Glomerular visceral epithelial cell (primary cell): Measurements from ENCODE around the gene ZDHHC19.
"Not testable (repeated sequence)": the region's sequence is repeated elsewhere in the genome, so short reads cannot be mapped to it uniquely, and the experiment has no call there.

ENCODE experiments used
- DNase-seq: peaks from one replicate; pipeline ENCODE4 v3.0.0-alpha.2; 2016; ENCODE audit errors: extremely low spot score

ZDHHC19 gene

DNA sequence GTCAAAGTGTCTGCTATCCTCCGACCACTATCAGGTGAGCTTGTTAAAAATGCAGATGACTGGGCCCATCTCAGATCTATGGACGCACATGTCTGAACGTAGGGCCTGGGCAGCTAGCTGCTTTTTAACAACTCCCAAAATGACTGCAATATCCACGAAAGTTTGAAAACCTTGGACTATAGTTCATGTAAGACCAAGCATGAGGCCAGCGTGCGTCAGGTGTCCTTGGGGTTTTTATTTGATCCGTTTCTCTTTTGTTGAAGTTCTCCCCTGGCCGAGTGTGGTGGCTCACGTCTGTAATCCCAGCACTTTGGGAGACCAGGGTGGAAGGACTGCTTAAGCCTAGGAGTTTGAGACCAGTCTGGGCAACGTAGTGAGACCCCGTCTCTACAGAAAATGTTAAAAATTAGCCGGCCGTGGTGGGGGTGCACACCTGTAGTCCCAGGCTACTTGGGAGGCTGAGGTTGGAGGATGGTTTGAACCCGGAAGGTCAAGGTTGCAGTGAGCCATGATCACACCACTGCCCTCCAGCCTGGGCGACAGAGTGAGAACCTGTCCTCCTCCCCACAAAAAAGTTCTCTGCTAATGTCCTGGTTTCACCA is 14.7 kb upstream of the ZDHHC19 start:
- DNase-seq: no peak

GRCh38 chr3:196225086-196225485 is 13.9 kb upstream of the ZDHHC19 start:
- no peak for DNase-seq

- no peak for DNase-seq
Measured at GRCh38 chr3:196222876-196223595, 11.8 kb upstream of the ZDHHC19 start.

DNA sequence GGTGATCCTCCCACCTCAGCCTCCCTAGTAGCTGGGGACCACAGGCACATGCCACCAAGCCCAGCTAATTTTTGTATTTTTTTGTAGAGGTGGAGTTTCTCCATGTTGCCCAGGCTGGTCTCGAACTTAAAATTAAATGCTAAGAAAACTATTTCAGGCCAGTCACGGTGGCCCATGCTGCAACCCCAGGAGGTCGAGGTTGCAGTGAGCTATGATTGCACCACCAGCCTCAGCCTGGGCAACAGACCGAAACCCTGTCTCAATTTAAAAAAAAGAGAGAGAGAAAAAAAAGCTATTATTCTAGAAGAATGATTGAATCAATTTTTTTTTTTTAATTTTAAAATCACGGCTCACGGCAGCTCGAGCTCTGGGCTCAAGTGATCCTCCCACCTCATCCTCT is 9.8 kb upstream of the ZDHHC19 start:
- DNase-seq: no peak

GRCh38 chr3:196220587-196220986 is 9.4 kb upstream of the ZDHHC19 start:
- no peak for DNase-seq

- no peak for DNase-seq
Measured at GRCh38 chr3:196219970-196220311, 8.7 kb upstream of the ZDHHC19 start.

DNA sequence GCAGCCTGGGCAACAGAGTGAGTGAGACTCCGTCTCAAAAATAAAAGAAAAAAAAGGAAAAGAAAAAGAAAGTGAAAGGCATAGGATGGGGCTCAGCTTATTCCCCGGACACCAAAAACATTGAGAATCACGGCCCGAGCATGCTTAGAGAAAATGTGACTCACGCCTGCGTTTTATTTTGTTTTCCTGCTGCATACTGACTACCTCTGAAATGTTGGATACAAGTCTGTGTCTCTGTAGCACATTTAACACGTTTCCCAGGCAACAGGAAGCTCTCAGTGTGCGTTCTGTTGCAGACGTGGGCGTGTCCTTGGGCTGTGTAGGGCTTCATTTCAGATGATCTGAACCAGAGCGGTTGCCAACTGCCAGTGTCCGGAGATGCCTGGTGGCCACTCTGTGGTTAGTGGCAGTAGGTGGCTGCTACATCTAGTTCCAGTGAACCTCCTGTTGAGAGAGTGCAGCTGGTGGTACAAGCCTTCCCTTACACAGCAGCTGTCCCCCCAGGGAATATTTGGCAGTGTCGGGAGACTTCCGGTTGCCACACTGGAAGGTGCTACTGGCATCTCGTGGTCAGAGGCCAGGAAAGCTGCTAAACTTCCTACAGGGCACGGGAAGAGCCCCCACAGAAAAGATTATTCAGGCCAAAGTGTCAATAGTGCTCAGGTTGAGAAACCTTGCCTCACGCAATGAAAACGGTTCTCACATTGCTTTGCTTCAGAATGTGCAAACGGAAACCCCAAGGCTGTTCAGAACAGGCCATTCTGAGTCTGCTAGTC is 8.2 kb upstream of the ZDHHC19 start:
- no peak for DNase-seq

- DNase-seq: no peak
Measured at GRCh38 chr3:196218155-196218712, 7.0 kb upstream of the ZDHHC19 start.

- no peak for DNase-seq
Measured at GRCh38 chr3:196217307-196218154, 6.3 kb upstream of the ZDHHC19 start.

GRCh38 chr3:196216681-196217211 is 5.5 kb upstream of the ZDHHC19 start:
- no peak for DNase-seq

GRCh38 chr3:196216089-196216564 is 4.9 kb upstream of the ZDHHC19 start, which contains the start of gene SLC51A:
Gene SLC51A, plus strand, starts transcription at chr3:196216534. Its CDS starts 179 bp downstream, at chr3:196216713.
- DNase-seq: no peak

DNA sequence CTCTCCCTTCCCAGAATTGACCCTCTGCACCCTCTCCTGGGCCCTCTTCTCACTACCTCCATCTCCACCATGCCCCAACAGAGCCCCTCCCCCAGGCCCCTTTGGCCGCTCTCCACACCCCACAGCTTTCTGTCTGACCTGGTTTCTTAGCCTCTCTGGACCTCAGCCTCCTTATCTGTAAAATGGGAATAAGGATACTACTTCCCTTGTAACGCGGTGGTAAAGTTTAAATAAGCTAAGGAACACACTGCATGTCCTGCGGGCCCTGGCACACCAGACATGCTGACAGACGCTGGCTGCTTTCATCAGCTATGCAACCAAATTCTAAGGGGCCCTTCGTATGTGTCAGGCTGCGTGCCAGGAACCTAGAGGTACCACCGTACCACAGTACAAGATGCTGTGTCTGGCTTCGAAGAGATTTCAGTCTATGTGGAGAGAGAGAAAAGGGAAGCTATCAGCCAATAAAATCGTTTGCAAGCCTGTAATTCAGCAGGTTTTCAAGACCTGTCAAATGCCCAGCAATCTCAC is 4.4 kb upstream of the ZDHHC19 start:
- DNase-seq: no peak

GRCh38 chr3:196214783-196215441 is 3.7 kb upstream of the ZDHHC19 start:
- no peak for DNase-seq

GRCh38 chr3:196209944-196210672 is 1.1 kb downstream of the ZDHHC19 start:
- DNase-seq: not testable (repeated sequence)

GRCh38 chr3:196208942-196209695 is 2.1 kb downstream of the ZDHHC19 start:
- no peak for DNase-seq

- peak; percentile 23 for DNase-seq
Measured at GRCh38 chr3:196207833-196208607, 3.2 kb downstream of the ZDHHC19 start.

DNA sequence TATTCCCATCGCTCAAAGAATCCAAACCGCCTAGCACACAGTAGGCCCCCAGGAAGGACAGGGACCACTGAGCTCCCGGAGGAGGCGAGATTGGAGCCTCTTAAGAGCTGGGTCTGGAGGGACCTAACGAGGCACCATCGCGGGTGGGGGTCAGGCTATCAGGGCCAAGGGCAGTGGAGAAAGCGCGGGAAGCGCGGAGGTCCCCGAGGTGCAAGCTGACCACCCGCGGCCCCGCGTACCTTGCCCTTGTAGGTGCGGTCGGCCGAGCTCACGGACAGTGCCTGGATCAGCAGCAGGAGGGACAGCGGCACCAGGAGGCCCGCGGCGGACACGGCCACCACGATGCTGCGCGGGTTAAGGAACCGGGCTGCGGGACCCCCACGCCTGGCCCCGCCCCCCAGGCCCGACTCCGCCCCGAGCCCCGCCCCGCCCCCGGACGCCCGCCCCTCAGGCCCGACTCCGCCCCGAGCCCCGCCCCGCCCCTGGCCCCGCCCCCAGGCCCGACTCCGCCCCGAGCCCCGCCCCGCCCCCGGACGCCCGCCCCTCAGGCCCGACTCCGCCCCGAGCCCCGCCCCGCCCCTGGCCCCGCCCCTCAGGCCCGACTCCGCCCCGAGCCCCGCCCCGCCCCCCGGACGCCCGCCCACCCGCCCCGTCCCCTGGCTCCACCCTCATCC is 3.9 kb downstream of the ZDHHC19 start:
- no peak for DNase-seq
